ENCODE results near the gene ZNF512B.

ZNF512B gene

GRCh38 chr20:63924241-63924640, 45.5 kb downstream of the ZNF512B start:
- TF ChIP-seq EZH2phosphoT487 (IDR thresholded peaks at IDR 0.05; ENCODE audit: borderline replicate concordance) (no peak), CTCF (conservative IDR thresholded peaks at IDR 0.05; ENCODE audit: low read length) (no peak)
- peaks cover 4% of the 10 kb centered on the region for H4K20me1 ChIP-seq (ENCODE audit: insufficient read depth, low read length, poor library complexity, severe bottlenecking)
- H3K9me2 ChIP-seq (replicated peaks; ENCODE audit: low read depth, low read length), result no peaks in the 10 kb centered on the region

GRCh38 chr20:63923651-63924050, 46.1 kb downstream of the ZNF512B start:
- Histone ChIP-seq H3K4me2 (ENCODE audit: low read depth, low read length, poor library complexity, severe bottlenecking) (no peak overlapping the region), H4K20me1 (ENCODE audit: insufficient read depth, low read length, poor library complexity, severe bottlenecking) (peaks cover 4% of the 10 kb centered on the region), H3K79me2 (ENCODE audit: insufficient read depth, low read length) (peaks cover 16% of the 10 kb centered on the region; the same call in 1 of the 2 replicates), H3K4me1 (ENCODE audit: insufficient read depth, low read length, poor library complexity, severe bottlenecking) (no peaks in the 10 kb centered on the region), H3K9me2 (replicated peaks; ENCODE audit: low read depth, low read length) (no peaks in the 10 kb centered on the region), H3K4me3 (ENCODE audit: low read length, poor library complexity, severe bottlenecking) (no peak overlapping the region), H3K36me3 (ENCODE audit: insufficient read depth, low read length) (peaks cover 16% of the 10 kb centered on the region; the same call in 1 of the 2 replicates), H3K9me3 (ENCODE audit: insufficient read depth, low read depth, low read length) (no peaks in the 10 kb centered on the region), H3F3A (ENCODE audit: low read depth) (no peaks in the 10 kb centered on the region), H3K9ac (ENCODE audit: low read depth, low read length, poor library complexity, severe bottlenecking) (no peak overlapping the region), H3K27me3 (ENCODE audit: insufficient read depth, low read length, poor library complexity, severe bottlenecking) (no peaks in the 10 kb centered on the region), H2AFZ (ENCODE audit: low read length) (no peak overlapping the region)
- no peak for TF ChIP-seq EZH2phosphoT487 (IDR thresholded peaks at IDR 0.05; ENCODE audit: borderline replicate concordance)
- no peak for TF ChIP-seq CTCF (conservative IDR thresholded peaks at IDR 0.05; ENCODE audit: low read length)

More at GRCh38 chr20:63924241-63924640, 45.5 kb downstream of the ZNF512B start:
- H3K9ac ChIP-seq (ENCODE audit: low read depth, low read length, poor library complexity, severe bottlenecking), result no peak overlapping the region
- H3K36me3 ChIP-seq (ENCODE audit: insufficient read depth, low read length), result peaks cover 22% of the 10 kb centered on the region; the same call in 1 of the 2 replicates
- H3K9me3 ChIP-seq (ENCODE audit: insufficient read depth, low read depth, low read length), result no peaks in the 10 kb centered on the region
- no peaks in the 10 kb centered on the region for H3K27me3 ChIP-seq (ENCODE audit: insufficient read depth, low read length, poor library complexity, severe bottlenecking)
- H3K4me3 ChIP-seq (ENCODE audit: low read length, poor library complexity, severe bottlenecking), result no peak overlapping the region
- no peak overlapping the region for H3K4me2 ChIP-seq (ENCODE audit: low read depth, low read length, poor library complexity, severe bottlenecking)
- peaks cover 16% of the 10 kb centered on the region; the same call in 1 of the 2 replicates for H3K79me2 ChIP-seq (ENCODE audit: insufficient read depth, low read length)
- no peaks in the 10 kb centered on the region for H3K4me1 ChIP-seq (ENCODE audit: insufficient read depth, low read length, poor library complexity, severe bottlenecking)
- H2AFZ ChIP-seq (ENCODE audit: low read length), result no peak overlapping the region
- no peaks in the 10 kb centered on the region for H3F3A ChIP-seq (ENCODE audit: low read depth)

GRCh38 chr20:63920226-63920625, 49.5 kb downstream of the ZNF512B start:
- H3K36me3 ChIP-seq (ENCODE audit: insufficient read depth, low read length), result peaks cover 11% of the 10 kb centered on the region; the same call in 1 of the 2 replicates
- no peaks in the 10 kb centered on the region for H3K27me3 ChIP-seq (ENCODE audit: insufficient read depth, low read length, poor library complexity, severe bottlenecking)
- no peaks in the 10 kb centered on the region for H3F3A ChIP-seq (ENCODE audit: low read depth)
- H4K20me1 ChIP-seq (ENCODE audit: insufficient read depth, low read length, poor library complexity, severe bottlenecking), result no peaks in the 10 kb centered on the region
- no peak overlapping the region for H2AFZ ChIP-seq (ENCODE audit: low read length)
- H3K9me3 ChIP-seq (ENCODE audit: insufficient read depth, low read depth, low read length), result no peaks in the 10 kb centered on the region
- peaks cover 31% of the 10 kb centered on the region for H3K79me2 ChIP-seq (ENCODE audit: insufficient read depth, low read length)
- no peaks in the 10 kb centered on the region for H3K9me2 ChIP-seq (replicated peaks; ENCODE audit: low read depth, low read length)
- no peak overlapping the region for H3K4me2 ChIP-seq (ENCODE audit: low read depth, low read length, poor library complexity, severe bottlenecking)
- H3K4me1 ChIP-seq (ENCODE audit: insufficient read depth, low read length, poor library complexity, severe bottlenecking), result no peaks in the 10 kb centered on the region
- H3K9ac ChIP-seq (ENCODE audit: low read depth, low read length, poor library complexity, severe bottlenecking), result no peak overlapping the region
- TF ChIP-seq EZH2phosphoT487 (IDR thresholded peaks at IDR 0.05; ENCODE audit: borderline replicate concordance), result no peak
- no peak for TF ChIP-seq CTCF (conservative IDR thresholded peaks at IDR 0.05; ENCODE audit: low read length)
- no peak overlapping the region for H3K4me3 ChIP-seq (ENCODE audit: low read length, poor library complexity, severe bottlenecking)

Measured in Loucy (cell line).